Muscle of leg (tissue), 11 donors: ENCODE results near the gene DAPL1. TPM values are rescaled to one million over a fixed set of nuclear protein-coding genes. Genes with fewer than 3 reads are reported as not detected.

Experiments used
- DNase-seq: peaks from one replicate; pipeline ENCODE4 v3.0.0; 2013
- H3K27ac ChIP-seq: one replicate; pipeline ENCODE4 v1.5.1; 2013; ENCODE audit warnings: mild to moderate bottlenecking, low read length, control low read depth
- H3K27me3 ChIP-seq: one replicate; pipeline ENCODE4 v1.6.1; 2013; ENCODE audit warnings: low read length; ENCODE audit not compliant: control insufficient read depth, insufficient read depth
- H3K36me3 ChIP-seq: one replicate; pipeline ENCODE4 v1.6.1; 2013; ENCODE audit warnings: low read length; ENCODE audit not compliant: control insufficient read depth, insufficient read depth
- H3K4me1 ChIP-seq: one replicate; pipeline ENCODE4 v1.6.1; 2013; ENCODE audit warnings: low read length; ENCODE audit not compliant: control insufficient read depth, insufficient read depth
- H3K4me3 ChIP-seq: one replicate; pipeline ENCODE4 v1.5.1; 2013; ENCODE audit warnings: low read length, control low read depth
- H3K9me3 ChIP-seq: replicated peaks from 2 replicates; pipeline ENCODE4 v1.6.1; 2013; ENCODE audit warnings: low read depth, low read length; ENCODE audit not compliant: control insufficient read depth
- WGBS: methylation state at CpG from one replicate; pipeline ENCODE4 v1.1.5; 2013; ENCODE audit warnings: missing lambda C conversion rate; ENCODE audit not compliant: insufficient coverage; 5-methylcytosine and 5-hydroxymethylcytosine counted together
- polyA plus RNA-seq, 8 donors: library from polyadenylated mRNA; unstranded; fragments of 120-200 nt; gene quantifications; one replicate each; pipeline versions ENCODE4 v1.2.1 to v1.2.3, GENCODE V29; 2013; ENCODE audit warnings: inconsistent platforms in 1 of 8, low replicate concordance in 1 of 8; ENCODE audit not compliant: insufficient read length in 8 of 8, insufficient read depth in 1 of 8
- total RNA-seq: library from RNA; stranded (reverse); fragments of 120-200 nt; gene quantifications from one replicate; pipeline ENCODE4 v1.2.4, GENCODE V29; 2013

Gene DAPL1
- total and polyA plus RNA-seq, 9 donors = 0.41 to 2.5 (median 0.51) TPM; not detected in 6

DNA sequence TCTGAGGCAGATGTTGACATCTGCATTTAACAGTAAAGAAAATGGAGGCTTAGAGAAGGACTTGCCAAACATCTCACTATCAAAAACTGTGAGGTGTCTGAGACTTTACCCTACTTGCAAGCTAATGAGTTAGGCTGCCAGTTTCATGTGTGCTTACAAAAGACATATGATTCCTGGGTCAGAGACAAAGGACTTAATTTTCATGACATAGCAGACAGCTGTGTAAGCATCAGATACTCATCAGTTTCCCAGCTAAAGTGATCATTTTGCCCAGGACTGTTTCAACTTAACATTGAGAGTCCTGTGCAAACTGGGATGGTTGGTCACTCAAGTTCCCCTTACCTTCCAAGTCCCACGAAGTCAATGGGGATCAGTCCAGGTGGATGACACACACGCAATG is 18.9 kb upstream of the DAPL1 start:
- Histone ChIP-seq H3K9me3 (no peaks in the 10 kb centered on the region), H3K27me3 (no peaks in the 10 kb centered on the region), H3K36me3 (no peaks in the 10 kb centered on the region), H3K27ac (no peak overlapping the region), H3K4me3 (no peak overlapping the region), H3K4me1 (peaks cover 6% of the 10 kb centered on the region)
- no peak for DNase-seq
- no CpG with 5 or more reads among the region's 2 CpGs for WGBS

DNA sequence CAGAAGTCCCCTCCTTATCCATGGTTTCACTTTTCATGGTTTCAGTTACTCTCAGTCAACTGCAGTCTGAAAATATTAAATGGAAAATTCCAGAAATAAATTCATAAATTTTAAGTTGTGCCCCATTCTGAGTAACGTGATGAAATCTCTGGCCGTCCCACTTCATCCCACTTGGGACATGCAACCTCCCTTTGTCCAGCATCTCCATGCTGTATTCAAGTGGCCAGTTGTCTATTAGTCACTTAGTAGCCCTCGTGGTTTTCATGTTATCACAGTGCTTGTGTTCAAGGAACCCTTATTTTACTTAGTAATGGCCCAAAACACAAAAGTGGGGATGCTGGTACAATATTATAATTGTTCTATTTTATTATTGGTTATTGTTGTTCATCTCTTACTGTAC is 18.0 kb upstream of the DAPL1 start:
- no peaks in the 10 kb centered on the region for H3K36me3 ChIP-seq
- H3K27me3 ChIP-seq = no peaks in the 10 kb centered on the region
- H3K4me1 ChIP-seq = peaks cover 8% of the 10 kb centered on the region
- no peak for DNase-seq
- no peak overlapping the region for H3K4me3 ChIP-seq
- 93% methylated on average over 2 of the region's 3 CpGs for WGBS
- H3K27ac ChIP-seq = no peak overlapping the region
- H3K9me3 ChIP-seq = no peaks in the 10 kb centered on the region

DNA sequence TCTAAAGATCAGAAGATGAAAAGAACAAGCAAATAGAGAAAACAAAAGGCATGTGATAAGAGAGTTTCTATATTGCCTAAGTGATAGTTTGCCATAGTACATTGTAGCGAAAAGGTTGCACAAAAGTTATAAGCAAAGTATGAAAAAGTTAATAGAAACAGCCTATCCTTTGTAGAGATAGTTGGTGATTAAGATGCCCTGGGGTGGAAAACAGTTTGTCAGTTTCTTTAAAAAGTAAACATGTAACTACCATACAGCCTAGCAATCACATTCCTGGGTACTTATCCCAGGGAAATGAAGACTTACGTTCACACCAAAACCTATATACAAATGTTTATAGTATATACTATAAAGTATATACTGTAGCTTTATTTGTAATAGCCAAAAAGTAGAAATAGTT is 16.9 kb upstream of the DAPL1 start:
- Histone ChIP-seq H3K9me3 (no peaks in the 10 kb centered on the region), H3K36me3 (no peaks in the 10 kb centered on the region), H3K27me3 (no peaks in the 10 kb centered on the region), H3K4me3 (no peak overlapping the region), H3K4me1 (peaks cover 8% of the 10 kb centered on the region), H3K27ac (no peak overlapping the region)
- DNase-seq = no peak
- WGBS = no CpG with 5 or more reads among the region's 2 CpGs

DNA sequence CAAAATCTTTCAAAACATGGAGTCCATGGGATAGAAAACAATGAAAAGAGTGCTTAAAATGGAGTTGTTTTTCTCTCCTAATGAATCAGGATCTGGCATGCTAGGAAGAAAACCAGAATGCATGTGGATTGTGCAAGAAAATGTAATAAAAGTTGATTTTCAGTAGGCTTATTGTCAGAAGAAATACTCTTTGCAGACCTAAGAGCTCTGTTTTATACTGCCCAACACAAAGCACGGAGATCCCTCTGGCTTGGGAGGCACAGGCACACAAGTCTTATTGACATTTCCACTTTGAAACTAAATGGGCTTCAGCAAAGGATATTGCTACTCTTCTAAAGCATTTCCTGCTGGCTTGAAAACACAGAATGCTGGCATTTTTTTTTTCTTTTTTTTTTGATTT is 15.5 kb upstream of the DAPL1 start:
- no peaks in the 10 kb centered on the region for H3K27me3 ChIP-seq
- H3K27ac ChIP-seq = no peak overlapping the region
- H3K36me3 ChIP-seq = no peaks in the 10 kb centered on the region
- no peak for DNase-seq
- H3K4me3 ChIP-seq = no peak overlapping the region
- H3K9me3 ChIP-seq = no peaks in the 10 kb centered on the region
- 36% methylated on average over 1 of the region's 1 CpG for WGBS
- peaks cover 5% of the 10 kb centered on the region for H3K4me1 ChIP-seq

DNA sequence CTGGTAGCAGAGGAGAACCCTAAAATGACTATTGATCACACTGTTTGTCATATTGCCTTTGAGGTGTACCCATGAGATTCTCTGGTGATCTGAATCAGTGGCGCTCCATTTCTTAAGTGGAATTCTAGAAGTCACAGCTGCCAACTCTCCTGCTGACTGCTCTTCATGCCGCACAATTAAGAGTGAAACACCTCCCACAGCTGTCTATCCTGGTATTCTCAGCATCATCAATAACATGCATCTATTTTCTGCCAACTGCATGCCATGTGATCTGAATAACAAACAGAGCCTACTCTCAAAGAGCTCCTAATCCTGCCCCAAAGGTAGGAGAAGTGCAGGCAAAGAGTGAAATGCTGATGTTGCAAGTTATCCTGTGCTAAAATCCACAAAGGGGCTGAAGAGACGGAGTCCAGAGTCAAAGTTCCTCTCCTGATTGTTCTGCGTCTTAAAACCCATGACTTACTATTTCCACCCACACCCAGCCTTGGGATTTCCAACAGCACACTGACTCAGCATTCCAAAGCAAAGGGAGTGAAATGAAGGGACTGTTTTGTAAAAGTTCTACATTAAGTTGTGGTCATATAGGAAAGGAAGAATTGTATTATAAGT is 13.7 kb upstream of the DAPL1 start:
- Histone ChIP-seq H3K27ac (no peak overlapping the region), H3K27me3 (no peaks in the 10 kb centered on the region), H3K9me3 (no peaks in the 10 kb centered on the region), H3K4me3 (no peak overlapping the region), H3K4me1 (peaks cover 3% of the 10 kb centered on the region), H3K36me3 (no peaks in the 10 kb centered on the region)
- WGBS = 85% methylated on average over 2 of the region's 4 CpGs
- peak; percentile 68 for DNase-seq

DNA sequence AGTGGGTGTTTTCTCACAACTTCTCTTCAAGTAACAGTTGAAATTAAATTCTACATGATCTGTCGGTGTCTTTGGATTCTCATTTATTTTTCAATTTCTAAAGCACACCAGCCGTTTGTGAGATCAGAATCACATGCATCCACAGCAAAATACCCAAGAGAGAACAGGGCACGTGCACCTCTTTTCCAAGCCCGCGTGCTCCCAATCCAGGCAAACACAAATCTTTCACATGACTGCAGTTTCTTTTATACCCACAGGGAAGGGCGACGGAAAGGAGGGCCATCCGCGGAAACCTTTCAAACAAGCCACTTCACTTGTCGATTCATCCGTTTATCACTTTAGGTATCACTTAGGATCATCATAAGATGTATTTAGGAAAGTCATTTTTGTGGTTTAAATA is 13.0 kb upstream of the DAPL1 start:
- peaks cover 2% of the 10 kb centered on the region for H3K9me3 ChIP-seq
- 57% methylated on average over 2 of the region's 11 CpGs for WGBS
- H3K36me3 ChIP-seq = no peaks in the 10 kb centered on the region
- H3K27ac ChIP-seq = no peak overlapping the region
- H3K27me3 ChIP-seq = no peaks in the 10 kb centered on the region
- peaks cover 3% of the 10 kb centered on the region for H3K4me1 ChIP-seq
- H3K4me3 ChIP-seq = no peak overlapping the region
- DNase-seq = no peak

DNA sequence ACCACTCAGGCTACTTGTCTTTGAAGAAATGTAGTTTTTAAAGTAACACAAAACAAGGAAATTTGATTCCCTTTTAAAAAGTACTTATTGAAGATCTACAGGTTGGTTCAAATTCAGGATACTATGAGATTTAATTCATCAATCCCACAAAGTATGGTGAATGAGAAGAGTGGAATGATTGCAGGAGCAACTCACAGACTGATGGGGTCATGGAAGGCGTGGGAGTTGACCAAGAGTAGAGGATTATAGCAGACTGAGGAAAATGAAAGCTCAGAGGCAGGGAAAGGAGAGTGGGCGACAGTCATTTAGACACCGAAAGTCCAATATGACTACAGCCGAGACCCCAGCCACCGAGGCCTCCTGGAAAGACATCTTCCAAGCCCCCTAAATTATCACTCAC is 12.5 kb upstream of the DAPL1 start:
- no peak for DNase-seq
- no peaks in the 10 kb centered on the region for H3K27me3 ChIP-seq
- H3K9me3 ChIP-seq = peaks cover 5% of the 10 kb centered on the region
- 50% methylated on average over 2 of the region's 5 CpGs for WGBS
- no peak overlapping the region for H3K4me3 ChIP-seq
- H3K4me1 ChIP-seq = peaks cover 3% of the 10 kb centered on the region
- no peaks in the 10 kb centered on the region for H3K36me3 ChIP-seq
- no peak overlapping the region for H3K27ac ChIP-seq

DNA sequence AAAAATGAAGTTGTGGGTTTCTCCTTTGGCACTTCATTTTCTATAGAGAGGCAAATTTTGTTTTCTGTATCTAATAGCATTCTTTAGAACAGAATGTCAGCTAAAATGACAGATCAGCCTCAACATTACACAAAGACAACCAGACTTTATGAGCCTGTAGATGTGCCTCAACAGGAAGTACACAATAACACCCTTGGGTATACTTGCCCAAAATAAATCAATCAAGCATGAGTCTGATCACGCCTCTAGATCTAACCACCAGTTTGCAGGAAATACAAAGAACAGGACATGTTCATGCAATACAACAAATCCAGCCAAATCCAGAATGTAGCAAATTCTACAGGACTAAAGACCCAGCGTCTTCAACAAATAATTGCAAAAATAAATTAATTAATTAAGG is 11.2 kb upstream of the DAPL1 start:
- Histone ChIP-seq H3K4me1 (peaks cover 3% of the 10 kb centered on the region), H3K36me3 (no peaks in the 10 kb centered on the region), H3K27ac (no peak overlapping the region), H3K4me3 (no peak overlapping the region), H3K9me3 (peaks cover 5% of the 10 kb centered on the region), H3K27me3 (no peaks in the 10 kb centered on the region)
- no peak for DNase-seq
- WGBS = no CpG with 5 or more reads among the region's 2 CpGs

DNA sequence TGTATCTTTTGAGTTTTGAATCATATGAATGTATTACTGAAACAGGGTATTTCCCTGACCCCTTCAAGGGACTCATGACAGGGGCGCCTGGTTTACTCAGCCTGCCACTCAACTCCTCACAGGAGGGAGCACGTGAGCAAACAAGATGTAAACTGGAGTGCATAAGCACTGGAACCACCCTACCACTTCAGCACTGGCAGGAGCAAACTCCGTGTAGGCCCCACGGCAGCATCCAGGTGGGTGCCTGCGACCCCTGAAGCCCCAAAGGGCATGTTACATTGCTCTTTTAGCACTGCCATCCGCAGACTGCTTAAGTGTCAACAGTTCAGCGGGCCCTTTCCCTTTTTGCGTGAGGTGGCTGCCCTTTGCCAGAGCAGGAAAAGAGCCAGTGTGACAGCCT is 8.2 kb upstream of the DAPL1 start:
- 83% methylated on average over 7 of the region's 8 CpGs for WGBS
- peaks cover 5% of the 10 kb centered on the region for H3K9me3 ChIP-seq
- no peak overlapping the region for H3K27ac ChIP-seq
- no peak for DNase-seq
- no peaks in the 10 kb centered on the region for H3K36me3 ChIP-seq
- no peaks in the 10 kb centered on the region for H3K27me3 ChIP-seq
- no peak overlapping the region for H3K4me3 ChIP-seq
- H3K4me1 ChIP-seq = no peaks in the 10 kb centered on the region

DNA sequence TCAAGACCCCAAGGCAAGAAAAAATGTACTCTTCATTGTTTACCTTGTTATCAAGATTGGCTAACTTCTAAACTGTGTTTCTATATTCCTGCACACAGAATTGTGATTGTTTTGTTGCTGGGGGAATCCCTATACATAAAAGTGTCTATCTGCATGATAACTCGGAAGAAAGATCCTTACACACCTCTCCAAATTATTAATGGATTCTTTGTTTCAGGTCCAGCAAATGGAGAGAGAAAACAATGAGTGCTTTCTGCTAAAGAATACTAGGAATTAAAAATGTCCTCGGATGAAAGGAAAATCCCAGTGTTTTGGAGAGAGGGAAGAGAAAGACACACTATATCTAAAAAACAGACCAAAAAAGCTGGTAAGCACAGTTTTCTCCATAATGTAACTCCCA is 6.2 kb upstream of the DAPL1 start:
- Histone ChIP-seq H3K9me3 (peaks cover 5% of the 10 kb centered on the region), H3K36me3 (no peaks in the 10 kb centered on the region), H3K4me3 (no peak overlapping the region), H3K27me3 (no peaks in the 10 kb centered on the region), H3K4me1 (no peaks in the 10 kb centered on the region), H3K27ac (no peak overlapping the region)
- no peak for DNase-seq
- no CpG with 5 or more reads among the region's 2 CpGs for WGBS

DNA sequence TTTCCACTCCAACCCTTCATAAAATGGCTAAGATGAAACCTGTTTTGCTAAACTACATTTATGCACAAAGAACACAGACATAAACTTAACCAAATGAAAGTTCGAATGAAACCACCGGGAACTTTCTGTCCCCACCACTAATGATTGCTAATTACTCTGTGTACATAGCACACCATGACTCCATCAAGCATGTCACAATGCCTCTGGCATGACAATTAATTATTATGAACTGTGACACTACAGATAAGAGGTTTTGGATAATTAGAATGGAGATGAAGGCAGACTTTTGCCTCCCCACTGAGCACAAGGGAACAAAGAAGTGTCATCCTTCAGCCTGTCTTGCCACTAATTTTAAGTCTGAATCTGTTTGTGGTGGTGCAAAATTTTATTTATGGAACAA is 1.5 kb downstream of the DAPL1 start:
- Histone ChIP-seq H3K4me3 (no peak overlapping the region), H3K9me3 (no peaks in the 10 kb centered on the region), H3K27me3 (peaks cover 2% of the 10 kb centered on the region), H3K36me3 (no peaks in the 10 kb centered on the region), H3K4me1 (peaks cover 12% of the 10 kb centered on the region), H3K27ac (no peak overlapping the region)
- WGBS = no CpG with 5 or more reads among the region's 2 CpGs
- no peak for DNase-seq
